ENCODE results near the gene ZNF391.

GRCh38 chr6:27374824-27375612 is 13.5 kb upstream of the ZNF391 start:
- no peak for TF ChIP-seq CTCF (IDR thresholded peaks at IDR 0.05; ENCODE audit: insufficient read depth, low read length)
- no peak for TF ChIP-seq GABPA (IDR thresholded peaks at IDR 0.05; ENCODE audit: low read depth)
